Measurements from ENCODE around the gene EPB42.

DNA sequence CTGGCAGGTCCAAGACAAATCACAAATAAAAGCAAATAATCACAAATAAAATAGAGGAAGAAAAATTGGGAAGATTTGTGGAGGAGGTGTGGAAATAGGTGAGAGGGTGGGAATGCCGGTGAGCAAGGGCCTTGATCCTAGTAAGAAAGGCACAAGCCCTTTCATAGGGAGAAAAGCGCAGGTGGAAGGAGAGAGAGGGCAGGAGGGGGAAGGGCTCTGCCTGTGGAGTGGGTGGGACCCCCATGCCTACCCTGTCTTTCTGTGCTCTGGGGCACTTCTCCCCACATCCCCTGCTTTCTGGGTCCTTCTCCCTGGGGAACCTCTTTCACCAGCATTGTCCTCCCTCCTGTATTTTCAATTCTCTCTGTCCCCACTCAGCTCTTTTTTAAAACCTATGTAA lies 46.6 kb upstream of the EPB42 start:
- no peak for TF ChIP-seq EZH2 (IDR thresholded peaks at IDR 0.05; ENCODE audit: borderline replicate concordance)
- TF ChIP-seq, protein P1, sequence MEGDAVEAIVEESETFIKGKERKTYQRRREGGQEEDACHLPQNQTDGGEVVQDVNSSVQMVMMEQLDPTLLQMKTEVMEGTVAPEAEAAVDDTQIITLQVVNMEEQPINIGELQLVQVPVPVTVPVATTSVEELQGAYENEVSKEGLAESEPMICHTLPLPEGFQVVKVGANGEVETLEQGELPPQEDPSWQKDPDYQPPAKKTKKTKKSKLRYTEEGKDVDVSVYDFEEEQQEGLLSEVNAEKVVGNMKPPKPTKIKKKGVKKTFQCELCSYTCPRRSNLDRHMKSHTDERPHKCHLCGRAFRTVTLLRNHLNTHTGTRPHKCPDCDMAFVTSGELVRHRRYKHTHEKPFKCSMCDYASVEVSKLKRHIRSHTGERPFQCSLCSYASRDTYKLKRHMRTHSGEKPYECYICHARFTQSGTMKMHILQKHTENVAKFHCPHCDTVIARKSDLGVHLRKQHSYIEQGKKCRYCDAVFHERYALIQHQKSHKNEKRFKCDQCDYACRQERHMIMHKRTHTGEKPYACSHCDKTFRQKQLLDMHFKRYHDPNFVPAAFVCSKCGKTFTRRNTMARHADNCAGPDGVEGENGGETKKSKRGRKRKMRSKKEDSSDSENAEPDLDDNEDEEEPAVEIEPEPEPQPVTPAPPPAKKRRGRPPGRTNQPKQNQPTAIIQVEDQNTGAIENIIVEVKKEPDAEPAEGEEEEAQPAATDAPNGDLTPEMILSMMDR (IDR thresholded peaks at IDR 0.05; ENCODE audit: poor library complexity): no peak
